Measurements from ENCODE around the gene CNIH4.
"Not testable (repeated sequence)": the region's sequence is repeated elsewhere in the genome, so short reads cannot be mapped to it uniquely, and the experiment has no call there.

Gene CNIH4

GRCh38 chr1:224402472-224403036, 45.9 kb downstream of the CNIH4 start:
- no peak for DNase-seq

- DNase-seq, result no peak
Observed at GRCh38 chr1:224404916-224405603, 48.4 kb downstream of the CNIH4 start.

GRCh38 chr1:224405604-224405970, 48.9 kb downstream of the CNIH4 start:
- no peak for DNase-seq

DNA sequence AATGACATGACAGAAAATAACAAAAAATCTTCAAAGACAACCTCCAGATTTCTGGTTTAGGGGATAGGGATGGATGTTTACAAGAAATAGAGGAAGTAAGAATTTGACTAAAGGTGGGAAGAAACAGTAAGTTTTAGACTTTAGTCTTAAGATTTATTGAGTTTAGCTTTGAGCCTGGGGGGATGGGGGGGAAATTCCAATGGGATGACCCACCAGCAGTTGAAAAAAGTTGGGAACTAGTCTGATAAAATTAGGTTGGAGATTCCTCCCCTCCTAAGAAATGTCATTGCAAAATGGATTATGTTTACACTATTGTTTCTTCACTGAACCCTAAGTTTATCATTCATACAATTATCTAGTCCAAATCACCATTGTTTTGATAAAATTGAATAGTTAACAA, 49.5 kb downstream of the CNIH4 start:
- DNase-seq, result peak; percentile 56

GRCh38 chr1:224407571-224408293, 51.1 kb downstream of the CNIH4 start:
- no peak for DNase-seq

GRCh38 chr1:224408294-224408590, 51.6 kb downstream of the CNIH4 start:
- no peak for DNase-seq

GRCh38 chr1:224411766-224412165, 55.1 kb downstream of the CNIH4 start:
- DNase-seq, result peak; percentile 67

DNA sequence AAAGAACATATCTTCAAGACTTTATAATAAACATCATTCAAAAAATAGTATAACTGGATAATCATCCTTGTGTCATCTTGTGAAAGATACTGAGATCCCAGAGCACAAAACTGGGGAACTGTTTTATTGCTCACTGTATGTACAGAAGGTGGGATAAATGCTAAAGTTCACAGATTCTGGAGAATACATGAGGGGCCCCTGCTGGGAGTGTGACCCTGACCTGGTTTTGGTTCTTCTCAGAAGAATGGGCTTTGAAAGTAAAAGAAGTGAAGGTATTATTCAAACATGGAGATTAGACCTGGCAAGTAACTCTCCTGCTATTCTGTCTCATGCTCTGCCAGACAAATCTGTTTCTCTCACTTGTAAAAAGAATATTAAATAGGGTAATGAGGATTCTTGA, 63.4 kb downstream of the CNIH4 start:
- DNase-seq, result no peak

DNA sequence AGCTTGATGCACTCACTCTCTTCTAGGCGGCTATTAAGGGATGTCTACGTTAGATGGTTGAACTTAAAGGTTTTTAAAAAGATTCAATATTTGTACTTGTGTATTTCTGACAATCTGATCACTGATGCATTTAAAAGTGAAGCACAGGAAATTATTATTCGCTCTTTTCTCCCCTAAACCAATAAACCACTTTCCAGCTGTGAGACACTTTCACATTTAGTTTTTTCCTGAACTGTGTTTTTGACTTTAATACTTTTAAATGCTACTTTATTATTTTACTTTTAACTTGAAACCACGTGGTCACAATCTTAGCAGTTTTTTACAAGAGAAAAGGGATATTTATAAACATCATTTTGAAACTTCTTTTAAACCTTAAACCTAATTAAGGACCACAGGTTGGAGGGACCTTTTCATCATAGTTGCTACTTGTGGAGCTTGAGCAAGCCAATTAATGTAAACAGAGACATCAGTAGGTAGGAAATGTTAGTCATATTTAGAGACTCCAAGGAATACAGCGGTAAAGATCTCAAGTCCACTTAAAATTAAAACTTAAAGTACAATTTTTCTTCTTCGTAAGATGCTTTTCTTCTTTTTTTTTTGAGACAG, 68.7 kb downstream of the CNIH4 start:
- no peak for DNase-seq

GRCh38 chr1:224426869-224427268, 70.2 kb downstream of the CNIH4 start:
- not testable (repeated sequence) for DNase-seq

GRCh38 chr1:224427346-224427745, 70.7 kb downstream of the CNIH4 start:
- peak; percentile 80 for DNase-seq

DNA sequence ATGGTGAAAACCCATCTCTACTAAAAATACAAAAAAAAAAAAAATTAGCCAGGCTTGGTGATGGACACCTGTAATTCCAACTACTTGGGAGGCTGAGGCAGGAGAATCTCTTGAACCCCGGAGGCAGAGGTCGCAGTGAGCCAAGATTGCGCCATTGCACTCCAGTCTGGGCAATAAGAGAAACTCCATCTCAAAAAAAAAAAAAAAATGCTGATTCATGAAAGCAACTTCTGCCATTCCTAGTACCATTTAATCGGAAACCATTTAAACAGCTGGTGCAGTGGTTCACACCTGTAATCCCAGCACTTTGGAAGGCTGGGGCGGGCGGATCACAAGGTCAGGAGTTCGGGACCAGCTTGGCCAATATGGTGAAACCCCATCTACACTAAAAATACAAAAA, 72.0 kb downstream of the CNIH4 start:
- not testable (repeated sequence) for DNase-seq
